ENCODE measurements around the gene SNRNP27. TPM values are rescaled to one million over a fixed set of nuclear protein-coding genes. Genes with fewer than 3 reads are reported as not detected.

Gene SNRNP27
- total RNA-seq, 1 donor from 2014 or later: 43.1 TPM

DNA sequence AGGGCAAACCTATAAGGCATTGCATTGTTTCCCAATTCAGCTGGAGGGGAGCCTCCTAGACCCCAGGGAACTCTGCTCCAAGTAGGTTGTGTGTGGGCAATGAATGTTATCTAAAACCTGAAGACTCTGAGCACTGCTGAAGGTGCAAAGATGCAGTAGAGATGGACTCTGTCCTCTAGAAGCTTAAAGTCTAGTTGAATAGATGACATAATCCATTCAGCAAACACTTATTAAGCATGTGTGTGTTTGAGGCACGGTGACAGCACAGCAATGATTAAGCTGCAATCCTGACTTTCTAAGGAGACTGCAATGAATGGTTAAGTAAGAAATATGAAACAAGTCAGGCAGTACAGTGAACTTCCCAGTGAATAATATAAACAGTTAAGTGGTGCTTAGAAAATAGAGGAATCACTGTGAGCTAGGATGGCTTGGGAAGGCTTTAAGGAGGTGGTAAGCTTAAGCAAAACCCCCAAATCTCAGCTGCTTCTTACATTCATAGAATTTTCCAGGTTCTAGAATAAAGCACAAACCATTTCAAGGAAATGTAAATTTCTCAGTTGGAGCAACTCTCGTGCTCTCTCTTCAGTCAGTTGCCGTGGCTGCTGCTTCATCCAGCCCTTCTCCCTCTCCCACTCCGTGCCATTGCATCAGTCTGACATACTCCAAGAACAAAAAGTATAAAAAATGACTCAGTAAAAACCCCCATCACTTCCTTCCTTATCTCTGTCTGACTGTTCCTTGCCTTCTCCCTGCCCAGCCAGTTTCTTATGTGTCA is 40.3 kb downstream of the SNRNP27 start:
- no peak overlapping the region for H3K4me3 Mint-ChIP-seq
- no peaks in the 10 kb centered on the region for H3K9me3 Mint-ChIP-seq
- no peak for DNase-seq (ENCODE audit: extremely low spot score, unreplicated experiment)
- H3K27me3 Mint-ChIP-seq: no peaks in the 10 kb centered on the region
- peak overlapping the region; percentile 65 for H3K27ac Mint-ChIP-seq
- TF ChIP-seq, protein P1, sequence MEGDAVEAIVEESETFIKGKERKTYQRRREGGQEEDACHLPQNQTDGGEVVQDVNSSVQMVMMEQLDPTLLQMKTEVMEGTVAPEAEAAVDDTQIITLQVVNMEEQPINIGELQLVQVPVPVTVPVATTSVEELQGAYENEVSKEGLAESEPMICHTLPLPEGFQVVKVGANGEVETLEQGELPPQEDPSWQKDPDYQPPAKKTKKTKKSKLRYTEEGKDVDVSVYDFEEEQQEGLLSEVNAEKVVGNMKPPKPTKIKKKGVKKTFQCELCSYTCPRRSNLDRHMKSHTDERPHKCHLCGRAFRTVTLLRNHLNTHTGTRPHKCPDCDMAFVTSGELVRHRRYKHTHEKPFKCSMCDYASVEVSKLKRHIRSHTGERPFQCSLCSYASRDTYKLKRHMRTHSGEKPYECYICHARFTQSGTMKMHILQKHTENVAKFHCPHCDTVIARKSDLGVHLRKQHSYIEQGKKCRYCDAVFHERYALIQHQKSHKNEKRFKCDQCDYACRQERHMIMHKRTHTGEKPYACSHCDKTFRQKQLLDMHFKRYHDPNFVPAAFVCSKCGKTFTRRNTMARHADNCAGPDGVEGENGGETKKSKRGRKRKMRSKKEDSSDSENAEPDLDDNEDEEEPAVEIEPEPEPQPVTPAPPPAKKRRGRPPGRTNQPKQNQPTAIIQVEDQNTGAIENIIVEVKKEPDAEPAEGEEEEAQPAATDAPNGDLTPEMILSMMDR (conservative IDR thresholded peaks at IDR 0.05): no peak
- H3K4me1 Mint-ChIP-seq (ENCODE audit: unreplicated experiment): peaks cover 4% of the 10 kb centered on the region
- H3K36me3 Mint-ChIP-seq: peaks cover 19% of the 10 kb centered on the region

DNA sequence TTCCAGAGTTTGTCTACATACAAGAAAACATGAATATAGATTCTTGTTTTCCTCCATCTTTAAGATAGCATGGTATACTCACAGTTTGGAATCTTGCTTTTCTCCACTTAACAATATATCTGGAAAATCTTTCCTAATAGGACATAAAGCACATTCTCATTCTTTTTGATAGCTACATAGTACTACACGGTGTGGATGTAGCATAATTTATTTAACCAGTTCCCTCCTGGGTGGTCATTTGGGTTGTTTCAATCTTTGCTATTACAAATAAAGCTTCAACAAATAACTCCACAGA is 40.8 kb downstream of the SNRNP27 start:
- TF ChIP-seq, protein P1 (conservative IDR thresholded peaks at IDR 0.05): no peak
- Mint-ChIP-seq H3K27ac (peak overlapping the region; percentile 35), H3K9me3 (no peaks in the 10 kb centered on the region), H3K4me1 (ENCODE audit: unreplicated experiment) (peaks cover 5% of the 10 kb centered on the region), H3K27me3 (no peaks in the 10 kb centered on the region), H3K36me3 (peaks cover 22% of the 10 kb centered on the region), H3K4me3 (no peak overlapping the region)
- DNase-seq (ENCODE audit: extremely low spot score, unreplicated experiment): no peak

DNA sequence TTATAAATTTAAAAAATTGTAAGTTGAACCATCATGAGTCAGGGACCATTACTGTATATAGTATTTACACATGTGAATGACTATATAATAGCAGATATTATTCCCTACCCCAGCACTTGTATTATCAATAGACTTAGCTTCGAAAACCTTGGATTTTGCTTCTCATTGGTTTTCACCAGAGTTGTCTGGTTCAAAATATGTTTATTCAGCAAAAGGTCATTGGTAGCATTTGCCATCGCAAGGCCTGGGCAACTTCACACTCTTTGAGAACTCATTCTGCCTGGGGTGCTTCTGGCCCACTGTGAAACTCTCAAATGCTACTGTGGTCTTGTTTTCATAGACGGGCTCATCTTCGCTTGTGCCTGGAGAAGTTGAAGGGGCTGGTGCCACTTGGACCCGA is 41.3 kb downstream of the SNRNP27 start:
- H3K36me3 Mint-ChIP-seq: peaks cover 24% of the 10 kb centered on the region

DNA sequence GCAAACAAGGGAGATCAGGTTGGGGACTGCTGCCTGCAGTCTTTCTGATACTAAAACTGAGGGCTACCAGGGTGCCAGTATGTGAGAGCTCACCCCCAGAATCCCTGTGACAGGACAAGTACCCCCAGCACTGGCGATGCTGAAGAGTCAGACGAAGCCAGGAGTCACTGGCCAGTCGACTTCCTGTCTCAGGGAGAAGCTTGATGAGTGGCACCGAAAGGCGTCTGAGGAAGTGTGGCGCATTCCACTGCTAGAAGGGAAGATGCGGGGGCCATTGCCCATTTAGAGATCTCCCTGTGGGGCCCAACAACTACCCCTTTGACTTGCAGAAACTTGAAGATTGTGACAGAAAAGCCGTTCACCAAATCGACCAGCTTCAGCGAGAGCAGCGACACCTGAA is 43.1 kb downstream of the SNRNP27 start:
- peaks cover 7% of the 10 kb centered on the region for H3K4me1 Mint-ChIP-seq (ENCODE audit: unreplicated experiment)
- no peaks in the 10 kb centered on the region for H3K9me3 Mint-ChIP-seq
- no peaks in the 10 kb centered on the region for H3K27me3 Mint-ChIP-seq
- no peak overlapping the region for H3K27ac Mint-ChIP-seq
- TF ChIP-seq, protein P1 (conservative IDR thresholded peaks at IDR 0.05): no peak
- peaks cover 26% of the 10 kb centered on the region for H3K36me3 Mint-ChIP-seq
- DNase-seq (ENCODE audit: extremely low spot score, unreplicated experiment): no peak
- no peak overlapping the region for H3K4me3 Mint-ChIP-seq

More for the DNA sequence above, 41.3 kb downstream of the SNRNP27 start:
- no peak for DNase-seq (ENCODE audit: extremely low spot score, unreplicated experiment)
- Mint-ChIP-seq H3K4me1 (ENCODE audit: unreplicated experiment) (peaks cover 7% of the 10 kb centered on the region), H3K27me3 (no peaks in the 10 kb centered on the region), H3K9me3 (no peaks in the 10 kb centered on the region), H3K27ac (no peak overlapping the region), H3K4me3 (no peak overlapping the region)
- TF ChIP-seq, protein P1 (conservative IDR thresholded peaks at IDR 0.05): no peak

DNA sequence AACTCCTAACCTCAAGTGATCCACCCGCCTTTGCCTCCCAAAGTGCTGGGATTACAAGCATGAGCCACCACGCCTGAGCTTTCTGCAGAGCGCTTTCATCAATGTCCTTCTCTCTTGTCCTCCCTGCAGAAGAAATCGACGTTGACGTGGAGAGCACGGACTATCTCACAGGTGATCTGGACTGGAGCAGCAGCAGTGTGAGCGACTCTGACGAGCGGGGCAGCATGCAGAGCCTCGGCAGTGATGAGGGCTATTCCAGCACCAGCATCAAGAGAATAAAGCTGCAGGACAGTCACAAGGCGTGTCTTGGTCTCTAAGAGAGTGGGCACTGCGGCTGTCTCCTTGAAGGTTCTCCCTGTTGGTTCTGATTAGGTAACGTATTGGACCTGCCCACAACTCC is 44.2 kb downstream of the SNRNP27 start:
- Mint-ChIP-seq H3K9me3 (no peaks in the 10 kb centered on the region), H3K4me3 (no peak overlapping the region), H3K27me3 (no peaks in the 10 kb centered on the region), H3K36me3 (peaks cover 30% of the 10 kb centered on the region), H3K4me1 (ENCODE audit: unreplicated experiment) (peaks cover 3% of the 10 kb centered on the region), H3K27ac (no peak overlapping the region)
- no peak for DNase-seq (ENCODE audit: extremely low spot score, unreplicated experiment)
- TF ChIP-seq, protein P1 (conservative IDR thresholded peaks at IDR 0.05): no peak
